Thyroid gland (tissue), 4 donors: ENCODE measurements around the gene MYL12B. TPM values are rescaled to one million over a fixed set of nuclear protein-coding genes. Genes with fewer than 3 reads are reported as not detected.

Source experiments
- DNase-seq, 2 donors: peaks; one replicate each; pipeline ENCODE4 v3.0.0-alpha.2; 2019
- H3K27ac ChIP-seq, 3 donors: fragments of 200-600 bp; sonication (generic); 1 replicate in 2 of 3; 2 replicates in 1 of 3; pipeline ENCODE4 v1.5.1; 2016 to 2019; ENCODE audit warnings: mild to moderate bottlenecking in 1 of 3, moderate library complexity in 1 of 3
- H3K27me3 ChIP-seq: fragments of 200-600 bp; sonication (generic); one replicate; pipeline ENCODE4 v1.5.1; 2019
- H3K36me3 ChIP-seq, 2 donors: fragments of 200-600 bp; sonication (generic); one replicate each; pipeline ENCODE4 v1.5.1; 2016 to 2019
- H3K4me1 ChIP-seq, 2 donors: fragments of 200-600 bp; sonication (generic); one replicate each; pipeline ENCODE4 v1.5.1; 2017 to 2019
- H3K4me3 ChIP-seq, 3 donors: fragments of 200-600 bp; sonication (generic); replicated peaks in 1 of 3; 1 replicate in 2 of 3; 2 replicates in 1 of 3; pipeline ENCODE4 v1.5.1; 2016; ENCODE audit warnings: mild to moderate bottlenecking in 1 of 3
- H3K9me3 ChIP-seq: fragments of 200-600 bp; sonication (generic); one replicate; pipeline ENCODE4 v1.5.1; 2017
- POLR2A ChIP-seq, 2 donors: fragments of 450-650 bp; IDR thresholded peaks; one replicate each; pipeline ENCODE4 v1.6.1; 2017; ENCODE audit warnings: antibody characterized with exemption in 2 of 2, mild to moderate bottlenecking in 2 of 2, moderate library complexity in 1 of 2
- WGBS, 2 donors: methylation state at CpG; one replicate each; pipeline ENCODE4 v1.1.5; 2017; 5-methylcytosine and 5-hydroxymethylcytosine counted together
- intact Hi-C: fragments of 100-400 bp; cut with DNase I; formaldehyde crosslinking; loops from one replicate; pipeline ENCODE4 v1.15.1; 2023
- total RNA-seq, 4 donors: library from RNA; depleted of rRNA; stranded (reverse); fragments of >200 nt; gene quantifications; one replicate each; pipeline ENCODE4 v1.2.3, GENCODE V29; 2016
- TF ChIP-seq, protein P1 (sequence below), 6 experiments: fragments of 200-600 bp in 3 of 6; fragments of 450-650 bp in 3 of 6; sonication (generic) in 3 of 6; IDR thresholded peaks; one replicate each; pipeline ENCODE4 v1.5.1; 2016 to 2019; ENCODE audit warnings: antibody characterized with exemption in 6 of 6, mild to moderate bottlenecking in 2 of 6, inconsistent platforms in 1 of 6, moderate library complexity in 1 of 6

MYL12B gene
- 100 to 1,000 TPM; 334 to 467 (median 446) TPM for total RNA-seq

DNA sequence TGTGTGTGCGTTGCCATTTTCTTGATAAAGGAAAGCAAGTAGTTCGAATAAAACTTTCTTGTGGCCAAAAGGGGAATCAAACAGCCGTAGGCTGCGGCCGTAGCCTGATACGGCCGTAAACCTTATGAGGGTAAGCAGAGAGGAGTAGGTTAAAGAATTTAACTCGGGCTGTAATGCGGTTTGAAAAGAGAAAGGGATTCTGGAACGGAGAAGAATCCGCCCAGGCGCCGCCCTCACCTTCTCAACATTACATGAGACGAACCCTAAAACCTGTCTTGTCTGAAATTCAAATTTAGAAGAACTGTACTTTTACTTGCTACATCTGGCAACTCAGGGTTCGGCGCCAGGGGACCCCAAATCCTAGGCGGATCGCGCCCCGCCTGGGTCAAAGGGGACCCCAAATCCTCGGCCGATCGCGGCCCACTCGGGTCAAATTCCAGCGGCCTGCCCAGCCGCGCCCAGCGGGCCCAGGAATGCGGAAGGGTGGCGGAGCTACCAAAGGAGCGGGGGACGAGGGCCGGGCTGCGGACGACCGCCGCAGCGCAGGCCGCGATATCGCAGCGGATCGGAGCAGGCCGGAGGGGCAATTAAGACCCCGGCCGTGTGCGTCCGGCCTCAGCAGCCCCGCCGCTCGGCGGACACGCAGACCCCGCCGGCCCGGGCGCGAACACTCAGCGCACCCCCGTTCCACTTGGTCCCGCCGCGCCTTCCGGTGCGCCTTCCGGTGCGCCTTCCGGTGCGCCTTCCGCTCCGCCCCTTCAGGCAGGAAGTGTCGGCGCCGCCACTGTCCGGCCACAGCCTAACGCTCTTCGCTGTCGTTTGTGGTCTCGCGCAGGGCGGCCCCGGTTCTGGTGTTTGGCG lies at the start of gene MYL12B:
MYL12B (plus strand) TSS at position 761 of the 861 bp plus-strand sequence. CDS start 10,766 bp downstream, outside the sequence.
- Histone ChIP-seq H3K27me3 (no peaks in the 10 kb centered on the region), H3K4me1 (peaks cover 52 to 56% of the 10 kb centered on the region in 2 donors)

DNA sequence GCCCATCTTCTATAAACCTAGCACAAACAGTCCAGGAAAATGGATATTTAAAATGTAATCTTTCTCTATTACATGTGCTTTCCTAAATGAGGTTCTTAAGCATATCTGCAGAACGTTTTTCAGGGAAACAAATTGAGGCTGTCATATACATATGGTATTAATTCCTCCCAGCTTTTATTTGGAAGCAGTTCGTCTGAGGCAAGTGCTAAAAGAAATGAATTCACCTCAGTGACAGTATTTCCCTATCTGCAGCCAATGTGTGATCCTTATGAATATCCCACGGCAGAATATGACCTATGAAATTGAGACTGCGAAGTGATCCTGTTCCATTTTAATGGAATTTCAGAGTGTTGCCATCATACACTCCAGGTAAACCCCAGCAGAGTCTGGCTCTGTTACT lies 49.3 kb upstream of the MYL12B start:
- no peaks in the 10 kb centered on the region for H3K9me3 ChIP-seq
- no peak overlapping the region for H3K4me3 ChIP-seq
- intact Hi-C loops = no loop called here
- H3K27me3 ChIP-seq = no peaks in the 10 kb centered on the region
- no peaks in the 10 kb centered on the region for H3K36me3 ChIP-seq
- TF ChIP-seq, protein P1, sequence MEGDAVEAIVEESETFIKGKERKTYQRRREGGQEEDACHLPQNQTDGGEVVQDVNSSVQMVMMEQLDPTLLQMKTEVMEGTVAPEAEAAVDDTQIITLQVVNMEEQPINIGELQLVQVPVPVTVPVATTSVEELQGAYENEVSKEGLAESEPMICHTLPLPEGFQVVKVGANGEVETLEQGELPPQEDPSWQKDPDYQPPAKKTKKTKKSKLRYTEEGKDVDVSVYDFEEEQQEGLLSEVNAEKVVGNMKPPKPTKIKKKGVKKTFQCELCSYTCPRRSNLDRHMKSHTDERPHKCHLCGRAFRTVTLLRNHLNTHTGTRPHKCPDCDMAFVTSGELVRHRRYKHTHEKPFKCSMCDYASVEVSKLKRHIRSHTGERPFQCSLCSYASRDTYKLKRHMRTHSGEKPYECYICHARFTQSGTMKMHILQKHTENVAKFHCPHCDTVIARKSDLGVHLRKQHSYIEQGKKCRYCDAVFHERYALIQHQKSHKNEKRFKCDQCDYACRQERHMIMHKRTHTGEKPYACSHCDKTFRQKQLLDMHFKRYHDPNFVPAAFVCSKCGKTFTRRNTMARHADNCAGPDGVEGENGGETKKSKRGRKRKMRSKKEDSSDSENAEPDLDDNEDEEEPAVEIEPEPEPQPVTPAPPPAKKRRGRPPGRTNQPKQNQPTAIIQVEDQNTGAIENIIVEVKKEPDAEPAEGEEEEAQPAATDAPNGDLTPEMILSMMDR (IDR thresholded peaks at IDR 0.05) = no peak
- TF ChIP-seq POLR2A (IDR thresholded peaks at IDR 0.05) = no peak
- 85 to 91% methylated on average over 4 of the region's 4 CpGs for WGBS, 2 donors
- H3K27ac ChIP-seq = no peak overlapping the region
- DNase-seq = no peak
- H3K4me1 ChIP-seq = peaks cover 0 to 8% of the 10 kb centered on the region in 2 donors

More for the DNA sequence above, at the start of gene MYL12B:
- Histone ChIP-seq H3K9me3 (no peaks in the 10 kb centered on the region), H3K4me3 (peak within 1 kb of the TSS; percentile 18 to 91 (median 30)), H3K36me3 (no peaks in the 10 kb centered on the region), H3K27ac (peak within 1 kb of the TSS; percentile 82 to 99 (median 97))
- intact Hi-C loops = no loop called here
- DNase-seq = peak; percentile 81 to 85
- peak; percentile 13 to 85 for TF ChIP-seq POLR2A (IDR thresholded peaks at IDR 0.05)
- TF ChIP-seq, protein P1 (IDR thresholded peaks at IDR 0.05) = no peak
- WGBS, 2 donors = 0 to 1% methylated on average over 27 to 36 of the region's 84 CpGs

DNA sequence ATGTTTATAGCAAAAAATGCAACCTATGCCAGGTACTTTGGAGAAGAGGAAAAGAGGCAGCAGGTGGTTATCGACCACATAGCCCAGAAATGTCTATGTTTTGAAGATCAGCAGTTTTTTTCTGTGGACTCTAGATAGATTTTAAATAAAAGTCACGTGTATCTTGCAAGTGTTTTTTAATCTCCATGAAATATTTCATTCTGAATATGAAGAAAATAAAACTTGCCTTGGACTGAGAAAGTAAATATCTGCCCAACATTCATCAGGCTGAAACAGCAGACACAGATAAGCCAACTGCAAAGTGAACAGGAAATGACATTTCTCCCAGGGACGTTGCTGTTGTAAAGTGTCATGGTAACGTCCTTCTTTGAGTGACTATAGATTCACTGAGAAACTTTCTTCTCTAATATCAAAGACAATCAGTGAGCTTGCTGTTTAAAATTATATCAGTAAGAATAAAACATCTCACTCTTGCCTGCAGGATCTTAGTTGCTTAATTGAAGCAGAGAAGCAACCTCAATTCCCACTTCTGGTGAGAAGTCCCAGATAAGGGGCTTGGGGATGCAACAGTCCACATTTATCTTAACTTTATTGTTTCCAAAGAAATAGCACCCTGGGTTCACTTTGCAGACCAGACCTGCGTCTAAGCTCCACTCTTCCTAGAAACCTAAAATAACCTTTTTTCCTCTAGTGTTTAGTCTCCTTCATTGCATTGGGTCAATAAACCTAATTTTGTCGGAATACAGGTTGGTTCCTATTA lies 48.5 kb upstream of the MYL12B start:
- Histone ChIP-seq H3K4me1 (peaks cover 0 to 8% of the 10 kb centered on the region in 2 donors), H3K27ac (no peak overlapping the region), H3K9me3 (no peaks in the 10 kb centered on the region), H3K27me3 (no peaks in the 10 kb centered on the region), H3K36me3 (no peaks in the 10 kb centered on the region), H3K4me3 (no peak overlapping the region)
- intact Hi-C loops = no loop called here
- TF ChIP-seq, protein P1 (IDR thresholded peaks at IDR 0.05) = no peak
- no peak for TF ChIP-seq POLR2A (IDR thresholded peaks at IDR 0.05)
- 59 to 65% methylated on average over 6 of the region's 6 CpGs for WGBS, 2 donors
- no peak for DNase-seq

DNA sequence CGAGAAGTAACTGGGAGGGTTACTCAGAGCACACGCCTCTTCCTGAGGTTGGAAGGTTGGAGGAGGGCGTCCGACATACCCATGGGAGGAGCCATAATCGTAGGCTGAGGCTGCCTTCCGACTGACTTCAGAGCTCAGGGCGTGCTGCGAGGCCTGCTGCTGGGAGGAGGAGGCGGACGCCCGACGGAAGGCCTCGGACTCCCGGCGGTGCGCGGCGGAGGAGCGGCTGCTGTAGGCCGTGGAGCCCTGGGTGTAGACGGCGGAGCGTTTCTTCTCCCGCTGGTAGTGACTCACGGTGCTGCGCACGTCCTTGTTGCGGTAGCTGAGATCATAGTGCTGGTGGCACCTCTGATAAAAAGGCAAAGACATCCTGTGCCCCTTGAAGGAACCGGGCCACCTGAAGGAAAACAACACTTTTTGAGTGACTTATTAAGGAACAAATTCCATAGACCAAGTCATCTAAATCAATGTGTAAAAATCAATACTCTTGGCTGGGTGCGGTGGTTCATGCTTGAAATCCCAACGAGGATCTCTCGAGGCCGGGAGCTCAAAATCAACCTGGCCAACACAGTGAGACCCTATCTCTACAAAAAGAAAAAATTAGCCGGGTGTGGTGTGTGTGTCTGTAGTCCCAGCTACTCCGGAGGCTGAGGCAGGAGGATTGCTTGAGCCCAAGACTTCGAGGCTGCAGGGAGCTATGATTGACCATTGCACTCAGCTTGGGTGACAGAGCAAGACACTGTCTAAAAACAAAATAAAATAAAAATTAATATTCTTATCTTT lies 46.9 kb upstream of the MYL12B start:
- 94 to 96% methylated on average over 34 to 36 of the region's 36 CpGs for WGBS, 2 donors
- H3K27me3 ChIP-seq = no peaks in the 10 kb centered on the region
- H3K9me3 ChIP-seq = no peaks in the 10 kb centered on the region
- no peak for TF ChIP-seq POLR2A (IDR thresholded peaks at IDR 0.05)
- TF ChIP-seq, protein P1 (IDR thresholded peaks at IDR 0.05) = no peak
- no peak for DNase-seq
- H3K4me1 ChIP-seq = peaks cover 0 to 8% of the 10 kb centered on the region in 2 donors
- intact Hi-C loops = no loop called here
- H3K36me3 ChIP-seq = no peaks in the 10 kb centered on the region
- H3K4me3 ChIP-seq = no peak overlapping the region
- H3K27ac ChIP-seq = no peak overlapping the region
